ENCODE results near the gene JARID2. TPM values are rescaled to one million over a fixed set of nuclear protein-coding genes. Genes with fewer than 3 reads are reported as not detected.

The JARID2 gene
- total RNA-seq, 1 donor from 2014 or later: 38.9 TPM

- H3K27me3 ChIP-seq: no peaks in the 10 kb centered on the region
- no peak for DNase-seq (ENCODE audit: low spot score)
- Mint-ChIP-seq H3K27me3 (ENCODE audit: insufficient read depth, low read depth) (peaks cover 7% of the 10 kb centered on the region), H3K4me1 (peaks cover 46% of the 10 kb centered on the region), H3K36me3 (peaks cover 22% of the 10 kb centered on the region), H3K27ac (no peak overlapping the region), H3K4me3 (no peak overlapping the region), H3K9me3 (no peaks in the 10 kb centered on the region)
- H3K9ac ChIP-seq: no peak overlapping the region
- peaks cover 97% of the 10 kb centered on the region for H3K79me2 ChIP-seq (ENCODE audit: low read depth)
- no peaks in the 10 kb centered on the region for H3K36me3 ChIP-seq
- no peak for TF ChIP-seq CTCF (IDR thresholded peaks at IDR 0.05)
- TF ChIP-seq EZH2 (IDR thresholded peaks at IDR 0.05): no peak
- TF ChIP-seq EZH2phosphoT487 (IDR thresholded peaks at IDR 0.05): no peak
- H3F3A ChIP-seq (ENCODE audit: low read depth): peaks cover 29% of the 10 kb centered on the region
- peaks cover 46% of the 10 kb centered on the region for H3K4me1 ChIP-seq
- H3K27ac ChIP-seq: no peak overlapping the region
- no peak overlapping the region for H2AFZ ChIP-seq (replicated peaks)
- no peak overlapping the region for H3K4me3 ChIP-seq
- peaks cover 51% of the 10 kb centered on the region for H4K20me1 ChIP-seq (ENCODE audit: low read depth)
- no peaks in the 10 kb centered on the region for H3K9me3 ChIP-seq (ENCODE audit: low read depth)
- H3K4me2 ChIP-seq: no peak overlapping the region
Observed at GRCh38 chr6:15462256-15462655, 216.4 kb downstream of the JARID2 start.

GRCh38 chr6:15462717-15463525 lies 217.1 kb downstream of the JARID2 start:
- H3K4me3 Mint-ChIP-seq: no peak overlapping the region
- H3K4me1 Mint-ChIP-seq: peaks cover 40% of the 10 kb centered on the region
- no peak overlapping the region for H3K27ac Mint-ChIP-seq
- Histone ChIP-seq H3K27ac (no peak overlapping the region), H3K9me3 (ENCODE audit: low read depth) (no peaks in the 10 kb centered on the region), H3K27me3 (no peaks in the 10 kb centered on the region), H2AFZ (replicated peaks) (no peak overlapping the region), H3F3A (ENCODE audit: low read depth) (peaks cover 24% of the 10 kb centered on the region), H3K4me2 (no peak overlapping the region), H3K9ac (no peak overlapping the region), H3K36me3 (no peaks in the 10 kb centered on the region), H3K4me3 (no peak overlapping the region), H3K4me1 (peaks cover 39% of the 10 kb centered on the region), H3K79me2 (ENCODE audit: low read depth) (peaks cover 91% of the 10 kb centered on the region), H4K20me1 (ENCODE audit: low read depth) (peaks cover 45% of the 10 kb centered on the region)
- DNase-seq (ENCODE audit: low spot score): no peak
- TF ChIP-seq CTCF (IDR thresholded peaks at IDR 0.05): no peak
- no peak for TF ChIP-seq EZH2phosphoT487 (IDR thresholded peaks at IDR 0.05)
- TF ChIP-seq EZH2 (IDR thresholded peaks at IDR 0.05): no peak
- H3K9me3 Mint-ChIP-seq: no peaks in the 10 kb centered on the region
- peaks cover 5% of the 10 kb centered on the region for H3K27me3 Mint-ChIP-seq (ENCODE audit: insufficient read depth, low read depth)
- peaks cover 22% of the 10 kb centered on the region for H3K36me3 Mint-ChIP-seq

GRCh38 chr6:15464211-15464725 lies 218.4 kb downstream of the JARID2 start:
- no peak overlapping the region for H3K27ac ChIP-seq
- no peak overlapping the region for H3K4me2 ChIP-seq
- DNase-seq (ENCODE audit: low spot score): peak; percentile 55
- Mint-ChIP-seq H3K27ac (no peak overlapping the region), H3K4me3 (no peak overlapping the region), H3K27me3 (ENCODE audit: insufficient read depth, low read depth) (no peaks in the 10 kb centered on the region), H3K36me3 (peaks cover 31% of the 10 kb centered on the region), H3K9me3 (no peaks in the 10 kb centered on the region), H3K4me1 (peaks cover 29% of the 10 kb centered on the region)
- TF ChIP-seq EZH2 (IDR thresholded peaks at IDR 0.05) (no peak), EZH2phosphoT487 (IDR thresholded peaks at IDR 0.05) (no peak), CTCF (IDR thresholded peaks at IDR 0.05) (peak; percentile 72)
- H3F3A ChIP-seq (ENCODE audit: low read depth): peaks cover 12% of the 10 kb centered on the region
- peaks cover 84% of the 10 kb centered on the region for H3K79me2 ChIP-seq (ENCODE audit: low read depth)
- no peak overlapping the region for H3K9ac ChIP-seq
- peaks cover 31% of the 10 kb centered on the region for H4K20me1 ChIP-seq (ENCODE audit: low read depth)
- H3K4me1 ChIP-seq: peaks cover 25% of the 10 kb centered on the region
- no peaks in the 10 kb centered on the region for H3K9me3 ChIP-seq (ENCODE audit: low read depth)
- no peaks in the 10 kb centered on the region for H3K27me3 ChIP-seq
- H3K36me3 ChIP-seq: no peaks in the 10 kb centered on the region
- no peak overlapping the region for H3K4me3 ChIP-seq
- no peak overlapping the region for H2AFZ ChIP-seq (replicated peaks)
